ENCODE measurements around the gene TRAT1. TPM values are rescaled to one million over a fixed set of nuclear protein-coding genes. Genes with fewer than 3 reads are reported as not detected.

Gene TRAT1, protein sequence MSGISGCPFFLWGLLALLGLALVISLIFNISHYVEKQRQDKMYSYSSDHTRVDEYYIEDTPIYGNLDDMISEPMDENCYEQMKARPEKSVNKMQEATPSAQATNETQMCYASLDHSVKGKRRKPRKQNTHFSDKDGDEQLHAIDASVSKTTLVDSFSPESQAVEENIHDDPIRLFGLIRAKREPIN
- total RNA-seq, result 0.58 TPM in 1 of 2 replicates, not detected in the other
- total RNA-seq (2013), result 0.33 TPM
- polyA plus RNA-seq, result 0.34 and 0.84 TPM in 2 replicates
- polyA minus RNA-seq, result 0.51 and 1.6 TPM in 2 replicates

GRCh38 chr3:108822123-108822897 lies at the start of gene TRAT1:
TSS of gene TRAT1 (plus strand) at chr3:108822786. CDS start at chr3:108822928, 142 bp downstream.
- Mint-ChIP-seq H3K9me3 (ENCODE audit: insufficient read depth) (no peaks in the 10 kb centered on the region), H3K27me3 (peaks cover 4% of the 10 kb centered on the region), H3K4me1 (no peaks in the 10 kb centered on the region), H3K27ac (no peak within 1 kb of the TSS), H3K4me3 (no peak within 1 kb of the TSS)
- Histone ChIP-seq H3K36me3 (replicated peaks in 1 of 2; ENCODE audit: control extremely low read depth in 1 of 2, control insufficient read depth in 1 of 2, extremely low read depth in 1 of 2, insufficient read depth in 2 of 2, low read length in 1 of 2) (no peaks in the 10 kb centered on the region), H3K4me1 (ENCODE audit: control insufficient read depth in 2 of 2, insufficient read depth in 2 of 2, low read length in 2 of 2) (no peaks in the 10 kb centered on the region), H2AFZ (ENCODE audit: insufficient read depth, low read depth, low read length, poor library complexity, severe bottlenecking) (no peak within 1 kb of the TSS), H3K9me3 (ENCODE audit: control extremely low read depth in 1 of 3, control insufficient read depth in 2 of 3, insufficient read depth in 1 of 3, low read length in 2 of 3) (no peaks in the 10 kb centered on the region), H3K4me2 (replicated peaks; ENCODE audit: low read depth, low read length, poor library complexity, severe bottlenecking) (no peak within 1 kb of the TSS), H3K9ac (ENCODE audit: low read length) (no peak within 1 kb of the TSS), H3K27ac (ENCODE audit: low read length in 2 of 2) (no peak within 1 kb of the TSS), H4K20me1 (ENCODE audit: control insufficient read depth, insufficient read depth, low read length, poor library complexity, severe bottlenecking) (no peaks in the 10 kb centered on the region), H3K79me2 (ENCODE audit: control insufficient read depth, insufficient read depth, low read length) (no peaks in the 10 kb centered on the region), H3K4me3 (ENCODE audit: control extremely low read depth in 1 of 5, extremely low read depth in 1 of 5, insufficient read depth in 1 of 5, low read depth in 2 of 5, low read length in 4 of 5) (no peak within 1 kb of the TSS), H3K27me3 (replicated peaks in 1 of 4; ENCODE audit: control extremely low read depth in 1 of 4, control insufficient read depth in 3 of 4, insufficient read depth in 4 of 4, low read length in 3 of 4) (no peaks in the 10 kb centered on the region)
- no CpG with 5 or more reads among the region's 6 CpGs for WGBS (ENCODE audit: insufficient coverage)
- POLR2A ChIA-PET, result no interaction called here
- TF ChIP-seq EZH2 (IDR thresholded peaks at IDR 0.05; ENCODE audit: borderline replicate concordance, insufficient read depth, low read depth, low read length, poor library complexity, severe bottlenecking), result no peak
- TF ChIP-seq, protein P1, sequence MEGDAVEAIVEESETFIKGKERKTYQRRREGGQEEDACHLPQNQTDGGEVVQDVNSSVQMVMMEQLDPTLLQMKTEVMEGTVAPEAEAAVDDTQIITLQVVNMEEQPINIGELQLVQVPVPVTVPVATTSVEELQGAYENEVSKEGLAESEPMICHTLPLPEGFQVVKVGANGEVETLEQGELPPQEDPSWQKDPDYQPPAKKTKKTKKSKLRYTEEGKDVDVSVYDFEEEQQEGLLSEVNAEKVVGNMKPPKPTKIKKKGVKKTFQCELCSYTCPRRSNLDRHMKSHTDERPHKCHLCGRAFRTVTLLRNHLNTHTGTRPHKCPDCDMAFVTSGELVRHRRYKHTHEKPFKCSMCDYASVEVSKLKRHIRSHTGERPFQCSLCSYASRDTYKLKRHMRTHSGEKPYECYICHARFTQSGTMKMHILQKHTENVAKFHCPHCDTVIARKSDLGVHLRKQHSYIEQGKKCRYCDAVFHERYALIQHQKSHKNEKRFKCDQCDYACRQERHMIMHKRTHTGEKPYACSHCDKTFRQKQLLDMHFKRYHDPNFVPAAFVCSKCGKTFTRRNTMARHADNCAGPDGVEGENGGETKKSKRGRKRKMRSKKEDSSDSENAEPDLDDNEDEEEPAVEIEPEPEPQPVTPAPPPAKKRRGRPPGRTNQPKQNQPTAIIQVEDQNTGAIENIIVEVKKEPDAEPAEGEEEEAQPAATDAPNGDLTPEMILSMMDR (IDR thresholded peaks at IDR 0.05), result no peak
- no peak for DNase-seq
- CTCF ChIA-PET, result no interaction called here
- intact Hi-C loops (cut with micrococcal nuclease), result no loop called here
- ATAC-seq (ENCODE audit: low read depth), result no peak

DNA sequence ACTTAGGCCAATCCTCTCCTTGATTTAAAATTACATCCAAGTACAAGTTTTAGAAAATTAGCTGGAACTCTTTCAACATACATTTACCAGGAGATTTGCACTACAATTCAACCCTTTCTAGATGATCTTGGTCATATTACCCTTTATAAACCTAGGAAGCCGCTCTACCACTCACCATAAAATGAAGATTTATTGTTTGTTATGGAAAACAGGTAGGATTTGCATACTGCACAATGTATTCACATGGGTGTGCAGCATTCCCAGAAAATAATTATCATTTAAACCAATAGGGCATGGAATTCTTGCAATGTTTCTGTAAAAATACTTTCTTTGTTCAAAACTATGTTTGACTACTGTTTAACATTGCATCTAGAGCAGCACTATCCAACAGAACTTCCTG lies 46.9 kb upstream of the TRAT1 start:
- Histone ChIP-seq H3K4me3 (ENCODE audit: control extremely low read depth in 1 of 5, extremely low read depth in 1 of 5, insufficient read depth in 1 of 5, low read depth in 2 of 5, low read length in 4 of 5) (no peak overlapping the region), H3K4me2 (replicated peaks; ENCODE audit: low read depth, low read length, poor library complexity, severe bottlenecking) (no peak overlapping the region), H3K9ac (ENCODE audit: low read length) (no peak overlapping the region), H3K27me3 (replicated peaks in 1 of 4; ENCODE audit: control extremely low read depth in 1 of 4, control insufficient read depth in 3 of 4, insufficient read depth in 4 of 4, low read length in 3 of 4) (no peaks in the 10 kb centered on the region), H4K20me1 (ENCODE audit: control insufficient read depth, insufficient read depth, low read length, poor library complexity, severe bottlenecking) (no peaks in the 10 kb centered on the region), H2AFZ (ENCODE audit: insufficient read depth, low read depth, low read length, poor library complexity, severe bottlenecking) (no peak overlapping the region), H3K36me3 (replicated peaks in 1 of 2; ENCODE audit: control extremely low read depth in 1 of 2, control insufficient read depth in 1 of 2, extremely low read depth in 1 of 2, insufficient read depth in 2 of 2, low read length in 1 of 2) (no peaks in the 10 kb centered on the region), H3K4me1 (ENCODE audit: control insufficient read depth in 2 of 2, insufficient read depth in 2 of 2, low read length in 2 of 2) (no peaks in the 10 kb centered on the region), H3K27ac (ENCODE audit: low read length in 2 of 2) (no peak overlapping the region), H3K9me3 (ENCODE audit: control extremely low read depth in 1 of 3, control insufficient read depth in 2 of 3, insufficient read depth in 1 of 3, low read length in 2 of 3) (no peaks in the 10 kb centered on the region), H3K79me2 (ENCODE audit: control insufficient read depth, insufficient read depth, low read length) (no peaks in the 10 kb centered on the region)
- no peaks in the 10 kb centered on the region for H3K4me1 Mint-ChIP-seq
- no CpG with 5 or more reads among the region's 1 CpG for WGBS (ENCODE audit: insufficient coverage)
- no peak overlapping the region for H3K4me3 Mint-ChIP-seq
- ChIA-PET CTCF (no interaction called here), POLR2A (no interaction called here)
- no peak for ATAC-seq (ENCODE audit: low read depth)
- no peak overlapping the region for H3K27ac Mint-ChIP-seq
- peaks cover 5% of the 10 kb centered on the region for H3K27me3 Mint-ChIP-seq
- intact Hi-C loops (cut with micrococcal nuclease), result no loop called here
- TF ChIP-seq EZH2 (IDR thresholded peaks at IDR 0.05; ENCODE audit: borderline replicate concordance, insufficient read depth, low read depth, low read length, poor library complexity, severe bottlenecking), result no peak
- TF ChIP-seq, protein P1 (IDR thresholded peaks at IDR 0.05), result no peak
- DNase-seq, result no peak
- H3K9me3 Mint-ChIP-seq (ENCODE audit: insufficient read depth), result no peaks in the 10 kb centered on the region
